HG02798 (cell line): ENCODE results near the gene SMIM1.

Source experiments
- ATAC-seq: cut with Tn5 transposase; IDR thresholded peaks from one replicate; pipeline ENCODE4 v1.9.1; 2021; ENCODE audit warnings: mild to moderate bottlenecking; ENCODE audit not compliant: unreplicated experiment, poor library complexity

The SMIM1 gene

DNA sequence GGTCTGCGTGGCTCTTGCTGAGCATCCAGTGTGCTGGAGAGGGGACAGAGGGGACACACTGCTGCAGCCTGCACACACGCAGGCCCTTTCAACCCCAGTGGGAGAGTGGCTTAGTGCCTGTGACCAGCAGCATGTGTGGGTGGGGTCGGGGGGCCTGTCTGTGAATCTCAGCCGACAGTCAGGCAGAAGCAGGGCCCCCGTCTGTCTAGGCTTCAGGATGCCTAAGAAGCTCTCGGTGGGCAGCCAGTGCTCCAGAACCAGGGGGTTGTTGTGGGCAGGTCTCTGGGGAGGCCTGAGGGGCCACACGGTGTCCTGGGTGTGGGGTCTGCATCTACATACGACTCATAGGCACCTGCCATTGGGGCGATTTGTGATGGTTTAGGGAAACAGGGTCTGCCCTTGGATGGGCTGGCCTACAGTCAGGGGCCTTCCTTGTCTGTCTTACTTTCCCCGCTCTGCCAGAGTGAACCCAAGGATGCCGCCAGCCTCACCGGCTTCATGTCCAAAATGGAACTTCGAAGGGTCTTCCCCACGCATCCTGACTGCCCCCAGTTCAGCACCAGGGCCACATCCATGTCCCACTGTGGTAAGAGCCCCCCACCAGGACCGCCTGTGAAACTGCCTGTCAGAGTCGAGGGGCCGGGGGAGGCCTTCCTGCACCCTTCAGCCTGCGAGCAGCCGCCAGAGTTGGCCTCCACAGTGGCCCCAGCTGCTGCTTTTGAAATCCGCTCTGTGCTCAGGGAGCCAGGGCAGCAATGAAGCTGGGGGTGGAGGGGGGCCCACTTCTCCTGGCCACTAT lies 18.7 kb upstream of the SMIM1 start:
- no peak for ATAC-seq

DNA sequence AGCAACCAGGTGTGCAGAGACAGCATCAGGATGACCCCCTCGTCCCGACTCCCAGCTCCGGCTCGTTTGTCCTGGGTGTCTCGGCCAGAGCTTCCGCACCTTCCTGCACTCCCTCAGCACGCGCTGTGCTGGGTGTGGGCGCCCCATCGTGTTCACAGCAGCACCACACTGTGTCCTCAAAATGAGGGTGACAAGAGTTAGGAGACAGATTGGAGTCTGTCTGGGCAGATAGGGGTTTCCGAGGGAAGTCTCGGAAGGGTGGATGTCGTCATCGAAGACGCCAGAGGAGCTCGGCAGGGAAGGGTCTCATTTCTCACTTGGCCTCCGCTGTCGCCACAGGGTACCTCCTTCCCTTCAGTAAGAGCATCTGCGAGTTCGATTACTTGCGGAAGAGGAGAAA lies 16.2 kb upstream of the SMIM1 start:
- ATAC-seq = no peak

DNA sequence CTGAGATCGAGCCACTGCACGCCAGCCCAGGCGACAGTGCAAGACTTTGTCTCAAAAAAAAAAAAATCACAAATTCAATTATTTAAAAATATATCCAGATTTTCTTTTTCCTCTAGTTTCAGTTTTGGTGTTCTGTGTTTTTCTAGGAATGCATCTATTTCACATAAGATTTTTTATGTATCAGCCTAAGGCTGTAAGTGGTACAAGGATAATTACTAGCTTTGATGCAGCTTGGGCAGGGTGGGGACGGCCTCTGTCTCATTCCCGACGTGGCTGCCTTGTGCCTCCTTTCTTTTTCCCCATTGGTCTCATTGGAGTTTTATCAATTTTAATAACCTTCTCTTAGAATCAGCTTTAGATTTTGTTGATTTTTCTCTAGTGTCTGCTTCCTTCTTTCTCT lies 13.4 kb upstream of the SMIM1 start:
- no peak for ATAC-seq

DNA sequence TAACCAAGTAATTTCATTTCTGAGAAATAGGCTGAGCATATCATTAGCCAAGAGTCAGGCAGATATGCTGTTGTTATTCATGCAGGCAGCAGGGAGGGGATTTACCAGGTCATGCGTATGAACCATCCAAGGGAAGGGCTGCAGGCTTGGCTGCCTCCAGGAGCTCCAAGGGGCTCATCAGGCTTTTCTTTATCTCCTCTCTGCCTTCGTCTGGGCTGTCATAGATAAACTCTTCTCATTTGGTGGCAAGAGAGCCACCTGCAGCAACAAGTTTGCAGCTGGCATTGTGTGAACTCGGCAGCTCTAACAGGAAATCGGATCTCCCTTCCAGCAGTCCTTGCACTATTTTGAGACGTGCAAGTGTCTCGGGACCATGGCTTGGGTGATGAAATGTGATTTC lies 12.8 kb upstream of the SMIM1 start:
- no peak for ATAC-seq

DNA sequence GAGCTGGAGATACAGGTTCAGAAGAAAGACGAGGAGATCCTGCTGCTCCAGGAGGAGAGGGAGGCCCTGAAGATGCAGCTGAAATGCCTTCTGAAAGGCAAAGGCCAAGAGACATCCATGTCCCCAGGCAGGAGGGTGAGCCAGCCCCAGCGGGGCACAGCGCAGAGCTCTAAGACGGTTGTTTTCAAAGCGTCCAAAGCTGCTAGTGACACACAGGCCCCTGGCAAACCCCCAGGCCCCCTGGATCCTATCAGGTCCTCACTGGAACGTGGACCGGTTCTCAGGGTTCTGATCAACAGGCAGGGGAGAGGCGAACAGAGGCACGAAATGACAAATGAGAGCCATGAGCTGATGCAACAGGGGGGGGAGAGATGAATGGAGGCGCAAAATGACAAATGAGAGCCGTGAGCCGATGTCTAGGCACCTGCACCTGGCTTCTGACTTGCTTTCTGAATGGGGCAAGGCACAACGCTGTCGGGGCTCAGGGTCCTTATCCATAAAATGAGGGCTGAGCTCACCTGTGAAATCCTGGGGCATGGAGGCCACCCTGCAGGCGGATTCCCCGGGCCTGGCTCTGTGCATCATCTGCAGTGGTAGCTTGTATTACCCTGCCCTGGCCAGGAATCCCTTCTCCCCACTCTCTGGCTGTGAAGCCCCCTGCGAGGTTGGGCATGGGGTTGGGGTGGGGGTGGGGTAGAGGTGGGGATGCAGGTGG lies 11.1 kb upstream of the SMIM1 start:
- ATAC-seq = no peak

DNA sequence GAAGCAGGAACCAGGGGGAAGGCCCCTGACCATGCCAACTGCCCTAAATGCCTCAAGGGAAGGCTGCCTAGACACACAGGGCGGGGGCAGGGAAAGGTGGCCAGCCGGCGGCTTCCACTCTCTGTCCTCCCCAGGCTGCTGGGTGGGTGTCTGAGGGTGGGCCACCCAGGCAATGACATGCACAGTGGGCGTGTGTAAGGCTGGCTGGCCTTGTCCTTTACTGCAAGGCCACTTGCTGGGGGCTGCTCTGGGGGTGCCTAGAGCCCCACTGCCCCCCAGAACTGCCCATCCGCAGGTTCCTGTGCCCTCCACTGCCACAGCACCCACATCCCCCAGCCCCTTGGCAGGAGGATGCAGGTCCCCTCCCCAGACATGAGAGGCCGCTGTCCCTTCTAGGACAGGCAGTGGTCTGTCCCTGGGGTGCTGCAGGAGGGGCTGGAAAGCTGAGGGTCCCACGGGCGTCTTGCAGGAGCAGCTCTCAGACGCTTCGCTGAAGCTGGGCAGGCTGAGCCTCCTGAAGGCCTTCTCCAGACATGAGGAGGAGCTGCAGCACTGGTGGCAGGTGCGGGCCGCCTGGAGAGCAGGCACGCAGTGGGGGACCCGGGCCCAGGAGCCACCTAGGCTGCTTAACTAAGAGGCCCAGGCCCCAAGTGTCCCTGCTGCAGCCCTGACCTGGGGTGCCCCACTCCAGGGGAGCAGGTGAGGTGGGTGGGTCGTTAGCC lies 10.2 kb upstream of the SMIM1 start:
- ATAC-seq = no peak

DNA sequence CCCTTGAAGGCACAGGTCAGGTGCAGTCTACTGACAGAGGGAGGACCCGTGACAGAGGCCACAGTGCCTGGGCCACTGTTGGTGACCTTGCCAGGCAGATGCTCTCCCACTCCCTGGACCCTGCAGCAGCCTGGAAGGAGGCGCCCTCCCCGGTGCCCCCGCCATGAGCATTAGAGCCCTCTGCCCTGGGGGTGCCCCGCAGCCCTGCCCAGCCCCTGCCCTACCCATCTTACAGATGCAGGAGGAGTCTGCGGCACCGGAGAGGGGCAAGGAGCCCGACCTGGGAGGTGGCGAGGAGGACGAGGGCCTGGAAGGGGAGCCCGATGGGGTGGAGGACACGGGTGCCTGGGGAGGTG lies 9.7 kb upstream of the SMIM1 start:
- no peak for ATAC-seq

DNA sequence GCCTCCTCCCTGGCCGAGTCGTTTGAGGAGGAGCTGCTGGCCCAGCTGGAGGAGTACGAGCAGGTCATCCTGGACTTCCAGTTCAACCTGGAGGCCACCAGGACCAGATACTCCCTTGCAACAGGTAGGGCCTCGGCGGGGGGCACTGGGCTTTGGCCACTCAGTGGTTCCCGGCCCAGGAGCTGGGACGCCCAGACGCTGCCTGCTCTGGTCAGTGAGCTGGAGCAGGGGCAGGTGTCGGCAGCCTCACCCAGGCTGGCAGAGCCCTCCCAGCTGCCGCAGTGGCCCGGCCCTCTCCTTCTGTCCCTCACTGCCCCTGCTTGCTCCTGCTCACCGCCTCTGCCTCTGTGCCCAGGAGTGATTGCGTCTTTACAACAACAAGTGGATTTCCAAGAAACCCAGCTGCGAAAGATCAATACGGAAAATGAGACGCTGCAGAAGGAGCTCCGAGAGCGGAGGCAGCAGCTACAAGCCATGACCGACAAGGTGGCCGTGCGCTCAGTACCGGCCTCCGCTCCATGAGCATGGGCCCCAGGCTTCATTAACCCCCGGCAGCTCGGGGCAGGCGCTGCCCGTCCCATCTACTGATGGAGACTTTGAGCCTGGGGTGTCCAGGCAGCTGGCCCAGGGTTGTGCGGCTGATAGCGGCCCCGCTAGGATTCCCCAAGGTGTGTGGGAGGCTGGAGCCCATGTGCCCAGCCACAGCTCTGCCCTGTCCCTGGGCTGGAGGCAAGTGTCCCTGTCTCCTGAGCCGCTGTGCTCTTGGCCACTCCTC lies 9.0 kb upstream of the SMIM1 start:
- no peak for ATAC-seq

DNA sequence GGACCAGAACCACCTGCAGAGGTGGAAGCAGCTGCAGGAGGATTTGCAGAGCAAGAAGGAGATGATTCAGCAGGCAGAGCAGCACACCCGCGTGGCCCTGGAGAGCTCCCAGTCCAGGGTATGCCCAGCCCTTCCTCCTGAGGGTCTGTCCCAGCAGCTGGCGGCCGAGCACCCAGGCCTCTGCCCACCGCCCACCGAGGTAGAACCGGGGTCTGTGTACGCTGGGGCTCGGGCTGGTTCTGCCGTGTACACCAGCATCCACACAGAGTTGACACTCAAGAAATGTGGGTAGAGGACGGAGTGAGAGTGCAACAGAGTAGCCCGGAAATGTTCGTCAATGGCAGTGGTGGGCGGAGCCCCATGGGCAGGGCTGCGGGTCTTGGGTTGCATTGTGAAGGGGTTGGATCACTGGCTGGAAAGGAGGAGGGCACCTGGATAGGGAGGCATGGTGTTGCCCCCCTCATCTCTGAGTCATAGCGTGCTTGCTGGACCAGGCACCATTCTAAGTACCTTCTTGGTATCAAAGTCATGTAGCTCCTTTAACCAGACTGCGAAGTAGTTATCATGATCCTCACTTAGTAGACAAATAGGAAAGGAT lies 5.1 kb upstream of the SMIM1 start:
- ATAC-seq = no peak

DNA sequence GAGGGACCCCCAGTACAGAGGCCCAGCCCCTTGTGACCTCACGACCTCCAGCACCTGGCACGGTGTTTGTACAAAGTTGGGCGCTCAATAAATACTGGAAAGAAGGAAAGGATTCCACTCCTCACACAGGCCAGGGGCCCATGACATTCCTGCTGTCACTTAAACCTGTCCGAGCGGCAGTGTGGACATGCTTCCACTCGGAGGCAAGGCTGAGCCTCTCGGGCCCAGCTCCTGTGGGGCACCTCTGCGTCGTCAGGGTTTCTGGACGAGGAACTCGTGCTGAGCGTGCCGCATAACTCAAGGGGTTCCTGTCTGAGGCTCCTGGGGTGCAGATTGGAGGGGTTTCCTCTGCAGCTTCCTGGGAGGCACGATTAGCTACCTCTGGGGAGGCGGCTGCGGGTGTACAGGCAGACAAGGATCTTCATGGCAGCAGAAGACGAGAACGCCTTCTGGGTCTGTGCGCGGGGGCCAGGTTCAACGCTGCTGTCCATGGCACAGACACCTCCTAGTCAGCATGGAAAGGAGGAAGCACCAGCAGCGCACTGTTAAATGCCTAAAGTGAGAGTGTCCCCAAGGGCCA lies 3.6 kb upstream of the SMIM1 start:
- no peak for ATAC-seq

DNA sequence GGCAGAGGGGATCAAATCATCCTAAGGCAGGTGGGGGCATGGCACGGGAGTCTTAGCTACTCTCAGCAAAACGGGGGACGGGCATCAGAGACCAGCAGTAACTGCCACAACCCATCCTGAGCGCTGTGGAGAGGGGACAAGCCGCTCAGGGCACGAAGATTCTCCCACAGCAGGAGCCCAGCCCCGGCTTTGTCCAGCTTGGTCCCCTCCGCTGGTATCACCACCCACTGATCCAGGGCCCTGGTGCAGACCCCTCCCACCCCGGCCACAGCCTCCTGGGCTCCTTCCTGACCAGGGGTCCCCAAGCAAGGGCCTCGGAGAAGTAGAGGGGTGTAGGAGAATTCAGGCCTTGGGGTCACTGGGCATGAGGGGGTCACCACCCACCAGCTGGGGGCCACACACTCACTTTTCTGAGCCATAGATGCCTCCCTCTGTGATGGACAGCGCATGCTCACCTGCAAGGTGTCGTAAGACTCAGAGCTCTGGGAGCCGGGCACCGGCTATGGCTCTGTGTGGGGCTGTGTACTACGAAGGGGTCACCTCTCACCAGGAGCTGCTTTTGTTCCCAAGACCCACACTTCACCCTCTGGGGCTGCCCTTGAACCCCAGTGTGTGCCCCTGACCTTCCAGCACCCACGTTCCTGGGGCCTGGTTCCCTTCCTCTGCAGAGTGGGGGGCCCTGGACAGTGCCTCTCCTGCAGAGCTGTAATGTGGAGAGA lies 2.3 kb upstream of the SMIM1 start:
- no peak for ATAC-seq

DNA sequence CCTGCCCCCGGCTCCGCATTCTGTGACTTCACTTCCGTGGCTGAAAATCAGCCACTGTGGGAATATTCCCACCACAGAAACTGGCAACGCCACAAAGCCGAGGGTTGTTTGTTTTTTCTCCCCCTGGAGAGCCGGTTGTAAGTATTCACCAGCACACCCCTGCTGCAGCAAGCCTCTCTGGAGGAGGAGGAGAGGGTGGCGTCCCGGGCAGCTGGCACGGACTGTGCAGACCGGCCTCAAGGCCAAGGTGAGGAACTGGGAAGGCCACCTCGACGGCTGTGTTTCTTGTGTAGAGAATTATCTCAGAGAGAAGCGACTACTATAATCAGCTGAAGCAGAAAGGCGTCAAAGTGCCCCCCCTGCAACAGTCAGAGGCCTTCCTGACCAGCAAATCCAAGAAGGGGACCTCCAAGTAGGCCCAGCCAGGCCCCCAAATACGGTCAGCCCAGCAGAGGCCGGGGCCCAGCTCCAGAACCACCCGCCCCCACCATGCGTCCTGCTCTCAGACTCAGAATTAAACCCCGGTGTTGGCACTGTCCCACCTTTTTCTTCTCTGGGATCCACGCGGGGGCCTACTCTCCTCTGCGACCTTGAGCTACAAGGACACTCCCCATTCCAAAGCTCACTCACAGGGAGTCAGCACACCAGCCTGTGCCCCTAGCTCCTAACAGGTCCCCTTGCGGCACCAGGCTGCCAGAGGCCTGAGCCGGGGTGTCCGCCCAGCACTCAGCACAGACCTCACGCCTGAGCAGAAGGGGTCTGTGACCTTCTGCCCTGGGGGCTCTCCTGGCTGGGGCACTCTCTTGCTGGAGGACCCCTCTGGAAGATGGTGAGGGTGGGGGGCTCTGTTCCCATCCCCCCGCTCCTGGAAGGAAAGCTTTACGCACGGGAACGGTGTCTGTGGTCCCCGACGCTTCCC lies 1.2 kb upstream of the SMIM1 start:
- no peak for ATAC-seq

DNA sequence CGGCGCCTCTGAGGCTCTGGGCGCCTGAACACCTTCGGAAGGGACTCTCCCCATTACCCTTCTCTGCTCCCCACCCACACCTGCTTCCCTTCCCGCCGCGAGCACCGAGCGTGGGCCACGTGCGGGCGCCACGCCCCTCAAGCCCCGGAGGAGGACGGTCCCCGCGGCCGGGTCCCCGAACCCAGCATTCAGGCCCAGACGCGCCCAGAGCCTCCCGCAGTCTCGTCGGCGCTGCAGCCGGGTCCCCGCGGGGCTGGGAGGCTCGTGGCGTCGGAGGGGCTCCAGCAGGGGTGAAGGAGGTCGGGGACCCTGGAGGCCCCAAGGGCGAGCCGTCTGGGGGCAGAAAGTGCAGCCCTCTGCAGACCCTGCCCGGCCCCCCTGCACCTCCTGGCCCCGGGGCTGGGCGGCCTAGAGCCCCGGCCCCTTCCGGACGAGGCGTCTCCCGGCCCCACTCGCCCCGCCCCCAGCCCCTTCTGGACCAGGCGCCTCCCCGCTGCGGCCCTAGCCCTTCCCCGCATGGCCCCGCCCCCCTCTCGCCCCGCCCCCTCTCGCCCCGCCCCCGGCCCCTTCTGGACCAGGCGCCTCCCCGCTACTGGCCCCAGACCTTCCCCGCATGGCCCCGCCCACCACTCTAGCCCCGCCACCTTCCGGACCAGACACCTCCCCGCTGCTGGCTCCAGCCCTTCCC lies 378 bp upstream of the SMIM1 start:
- peak; percentile 72 for ATAC-seq

DNA sequence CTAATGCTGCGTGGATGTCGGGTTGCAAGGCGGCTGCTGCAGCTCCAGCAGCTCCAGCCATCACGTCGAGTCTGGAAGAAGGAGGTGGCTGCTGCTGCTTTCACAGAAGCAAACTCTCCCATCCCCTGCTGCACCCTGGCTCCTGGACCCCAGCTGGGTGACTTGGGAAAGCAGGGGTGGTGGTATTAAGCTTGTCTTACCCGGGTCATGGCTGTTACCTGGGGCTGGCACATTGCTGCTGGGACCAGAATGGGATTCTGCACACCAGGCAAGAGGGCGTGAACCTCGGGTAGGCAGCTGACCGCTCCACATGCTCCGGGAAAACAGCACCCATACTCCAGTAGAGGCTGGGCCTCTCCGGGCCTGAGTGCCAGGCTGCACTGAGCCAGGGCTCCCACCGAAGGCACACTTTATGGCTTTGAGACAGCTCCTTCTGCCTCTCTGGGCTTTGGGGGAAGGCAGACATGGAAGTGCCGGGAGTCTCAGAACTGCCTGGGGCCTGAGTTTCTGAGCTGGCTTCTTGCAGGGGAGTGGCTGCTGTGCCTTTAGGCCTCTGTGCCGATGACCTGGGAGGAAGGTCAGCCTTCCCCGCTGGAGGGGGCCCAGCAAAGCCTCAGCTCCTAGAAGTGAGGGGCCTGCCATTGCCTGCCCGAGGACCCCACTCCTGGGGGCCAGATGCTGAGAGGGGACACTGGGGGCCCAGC lies 1.2 kb downstream of the SMIM1 start:
- ATAC-seq = no peak

DNA sequence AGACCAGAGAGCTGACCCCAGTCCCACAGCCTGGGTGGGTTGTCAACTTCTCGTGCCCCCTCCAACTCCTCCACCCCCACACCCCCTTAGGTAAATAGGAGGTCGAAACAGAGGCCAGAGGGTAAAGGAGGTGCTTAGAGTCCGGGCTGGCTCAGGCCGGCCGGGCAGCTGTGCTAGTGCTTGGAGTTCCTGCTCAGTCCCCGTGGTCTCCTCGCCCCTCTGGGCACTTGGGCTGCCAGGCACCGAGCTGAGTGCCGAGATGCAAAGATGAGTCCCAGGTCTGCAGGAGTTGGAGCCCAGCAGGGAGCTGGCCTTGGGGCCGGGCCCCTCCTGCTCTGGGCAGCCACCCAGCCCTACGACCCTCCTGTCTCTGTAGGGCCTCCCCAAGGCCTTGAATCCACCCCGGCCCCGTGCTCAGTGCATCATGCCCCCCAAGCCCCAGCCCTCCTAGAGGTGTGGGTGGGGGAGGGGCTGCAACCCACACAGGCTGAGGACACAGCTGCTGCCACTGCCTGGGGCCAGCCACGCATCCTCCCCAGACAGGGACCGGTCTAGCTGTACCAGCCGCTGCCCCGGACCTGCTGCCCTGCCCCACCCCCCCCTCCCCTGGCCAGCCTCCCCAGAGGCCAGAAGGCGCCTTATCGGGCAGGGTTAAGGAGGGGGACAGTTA lies 1.9 kb downstream of the SMIM1 start:
- no peak for ATAC-seq

DNA sequence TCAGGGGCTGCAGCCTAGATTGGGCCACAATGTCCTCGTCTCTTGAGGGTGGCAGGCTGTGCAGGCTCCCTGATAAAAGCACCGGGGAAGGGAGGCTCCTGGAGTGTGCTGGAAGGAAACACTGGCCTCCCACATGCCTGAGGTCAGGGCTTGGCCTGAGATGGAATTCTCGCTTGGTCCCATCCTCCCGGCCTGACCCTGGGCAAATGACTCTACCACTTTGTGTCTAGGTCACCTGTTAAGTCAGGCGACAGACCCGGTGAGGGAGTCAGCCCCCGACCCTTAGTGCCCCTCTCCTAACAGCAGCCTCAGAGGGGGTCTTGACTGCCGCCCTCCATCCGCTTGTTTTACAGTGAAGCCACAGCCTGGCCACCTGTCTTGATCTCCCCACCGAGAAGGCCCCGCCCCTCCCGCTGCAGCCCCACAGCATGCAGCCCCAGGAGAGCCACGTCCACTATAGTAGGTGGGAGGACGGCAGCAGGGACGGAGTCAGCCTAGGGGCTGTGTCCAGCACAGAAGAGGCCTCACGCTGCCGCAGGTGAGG lies 2.5 kb downstream of the SMIM1 start:
- ATAC-seq = no peak
